Measurements from ENCODE around the gene SOBP. TPM values are rescaled to one million over a fixed set of nuclear protein-coding genes. Genes with fewer than 3 reads are reported as not detected.
A peak's percentile ranks its signal among the peaks of the same experiment; 100 is the strongest.

SOBP gene
- total RNA-seq, 2 experiments from 2014 or later: 1.2 to 1.4 TPM

- DNase-seq: no peak
- Mint-ChIP-seq H3K36me3 (peaks cover 2% of the 10 kb centered on the region), H3K27ac (no peak overlapping the region), H3K27me3 (peaks cover 48% of the 10 kb centered on the region), H3K9me3 (no peaks in the 10 kb centered on the region), H3K4me1 (peaks cover 8% of the 10 kb centered on the region), H3K4me3 (no peak overlapping the region)
- POLR2A ChIA-PET: no interaction called here
- no peak for ATAC-seq (ENCODE audit: low read depth)
Measured at GRCh38 chr6:107630348-107630977, 140.5 kb downstream of the SOBP start.

GRCh38 chr6:107632381-107633136, 142.6 kb downstream of the SOBP start:
- POLR2A ChIA-PET: interaction anchor here (1.0 kb wide), 2 partner anchors 14 to 23 kb away, joined by 3 read pairs; no protein-coding TSS in a partner anchor
- Mint-ChIP-seq H3K27me3 (peaks cover 60% of the 10 kb centered on the region), H3K27ac (no peak overlapping the region), H3K36me3 (peaks cover 2% of the 10 kb centered on the region), H3K4me1 (peaks cover 11% of the 10 kb centered on the region), H3K4me3 (no peak overlapping the region), H3K9me3 (no peaks in the 10 kb centered on the region)
- ATAC-seq (ENCODE audit: low read depth) (no peak), DNase-seq (no peak)

- ATAC-seq (ENCODE audit: low read depth) (peak; percentile 17), DNase-seq (no peak)
- no peak overlapping the region for H3K27ac Mint-ChIP-seq
- H3K4me3 Mint-ChIP-seq: peak overlapping the region; percentile 66
- H3K9me3 Mint-ChIP-seq: no peaks in the 10 kb centered on the region
- H3K36me3 Mint-ChIP-seq: peaks cover 2% of the 10 kb centered on the region
- H3K4me1 Mint-ChIP-seq: peaks cover 13% of the 10 kb centered on the region
- POLR2A ChIA-PET: no interaction called here
- peaks cover 60% of the 10 kb centered on the region for H3K27me3 Mint-ChIP-seq
Measured at GRCh38 chr6:107633680-107634323, 143.9 kb downstream of the SOBP start.

- H3K4me3 Mint-ChIP-seq: peak overlapping the region; percentile 66
- ATAC-seq (ENCODE audit: low read depth) (peak; percentile 74), DNase-seq (peak; percentile 58)
- POLR2A ChIA-PET: interaction anchor here (1.0 to 2.0 kb wide), 2 partner anchors 23 to 175 kb away, joined by 4 to 10 read pairs; partner anchors contain the start of gene PDSS2
- H3K27ac Mint-ChIP-seq: no peak overlapping the region
- peaks cover 13% of the 10 kb centered on the region for H3K4me1 Mint-ChIP-seq
- peaks cover 60% of the 10 kb centered on the region for H3K27me3 Mint-ChIP-seq
- H3K36me3 Mint-ChIP-seq: peaks cover 2% of the 10 kb centered on the region
- H3K9me3 Mint-ChIP-seq: no peaks in the 10 kb centered on the region
Measured at GRCh38 chr6:107634324-107635056, 144.6 kb downstream of the SOBP start.

GRCh38 chr6:107635057-107635515, 145.2 kb downstream of the SOBP start:
- Mint-ChIP-seq H3K4me1 (peaks cover 13% of the 10 kb centered on the region), H3K9me3 (no peaks in the 10 kb centered on the region), H3K4me3 (peak overlapping the region; percentile 46), H3K27ac (no peak overlapping the region), H3K36me3 (peaks cover 2% of the 10 kb centered on the region), H3K27me3 (peaks cover 60% of the 10 kb centered on the region)
- POLR2A ChIA-PET: interaction anchor here (1.0 to 2.0 kb wide), 2 partner anchors 22 to 175 kb away, joined by 4 to 10 read pairs; partner anchors contain the start of gene PDSS2
- ATAC-seq (ENCODE audit: low read depth): no peak
- no peak for DNase-seq

- H3K27ac Mint-ChIP-seq: no peak overlapping the region
- H3K4me1 Mint-ChIP-seq: peaks cover 13% of the 10 kb centered on the region
- no peak for DNase-seq
- POLR2A ChIA-PET: interaction anchor here (0.9 to 2.0 kb wide), 2 partner anchors 15 to 21 kb away, joined by 3 to 10 read pairs; no protein-coding TSS in a partner anchor
- no peaks in the 10 kb centered on the region for H3K9me3 Mint-ChIP-seq
- H3K36me3 Mint-ChIP-seq: peaks cover 2% of the 10 kb centered on the region
- no peak for ATAC-seq (ENCODE audit: low read depth)
- peaks cover 57% of the 10 kb centered on the region for H3K27me3 Mint-ChIP-seq
- H3K4me3 Mint-ChIP-seq: no peak overlapping the region
Measured at GRCh38 chr6:107636486-107636885, 146.6 kb downstream of the SOBP start.

- Mint-ChIP-seq H3K9me3 (no peaks in the 10 kb centered on the region), H3K27me3 (peaks cover 49% of the 10 kb centered on the region)
- POLR2A ChIA-PET: interaction anchor here (1.0 kb wide), 1 partner anchor 20 kb away, joined by 5 read pairs; no protein-coding TSS in a partner anchor
Measured at GRCh38 chr6:107637316-107638315, 147.7 kb downstream of the SOBP start.

GRCh38 chr6:107638493-107638892, 148.6 kb downstream of the SOBP start:
- Mint-ChIP-seq H3K9me3 (no peaks in the 10 kb centered on the region), H3K4me1 (peaks cover 13% of the 10 kb centered on the region), H3K4me3 (no peak overlapping the region), H3K27me3 (peaks cover 40% of the 10 kb centered on the region), H3K36me3 (peaks cover 2% of the 10 kb centered on the region), H3K27ac (no peak overlapping the region)
- DNase-seq (no peak), ATAC-seq (ENCODE audit: low read depth) (no peak)
- POLR2A ChIA-PET: no interaction called here

More at GRCh38 chr6:107637316-107638315, 147.7 kb downstream of the SOBP start:
- Mint-ChIP-seq H3K4me3 (no peak overlapping the region), H3K4me1 (peaks cover 13% of the 10 kb centered on the region), H3K27ac (no peak overlapping the region), H3K36me3 (peaks cover 2% of the 10 kb centered on the region)
- ATAC-seq (ENCODE audit: low read depth): no peak
- DNase-seq: no peak

GRCh38 chr6:107639511-107639910, 149.6 kb downstream of the SOBP start:
- no peak overlapping the region for H3K4me3 Mint-ChIP-seq
- DNase-seq (no peak), ATAC-seq (ENCODE audit: low read depth) (no peak)
- H3K27ac Mint-ChIP-seq: no peak overlapping the region
- H3K27me3 Mint-ChIP-seq: peaks cover 32% of the 10 kb centered on the region
- H3K36me3 Mint-ChIP-seq: no peaks in the 10 kb centered on the region
- POLR2A ChIA-PET: no interaction called here
- H3K4me1 Mint-ChIP-seq: peaks cover 11% of the 10 kb centered on the region
- H3K9me3 Mint-ChIP-seq: no peaks in the 10 kb centered on the region

- Mint-ChIP-seq H3K27ac (no peak overlapping the region), H3K27me3 (peaks cover 24% of the 10 kb centered on the region), H3K36me3 (no peaks in the 10 kb centered on the region), H3K4me3 (no peak overlapping the region), H3K9me3 (no peaks in the 10 kb centered on the region), H3K4me1 (peaks cover 11% of the 10 kb centered on the region)
- POLR2A ChIA-PET: no interaction called here
- no peak for ATAC-seq (ENCODE audit: low read depth)
- DNase-seq: no peak
Measured at GRCh38 chr6:107641071-107641470, 151.2 kb downstream of the SOBP start.

- POLR2A ChIA-PET: no interaction called here
- Mint-ChIP-seq H3K9me3 (no peaks in the 10 kb centered on the region), H3K27me3 (peaks cover 20% of the 10 kb centered on the region), H3K4me1 (peaks cover 9% of the 10 kb centered on the region), H3K36me3 (no peaks in the 10 kb centered on the region), H3K27ac (no peak overlapping the region), H3K4me3 (no peak overlapping the region)
- ATAC-seq (ENCODE audit: low read depth) (no peak), DNase-seq (no peak)
Measured at GRCh38 chr6:107641500-107641941, 151.6 kb downstream of the SOBP start.
